ENCODE results near the gene CGAS. TPM values are rescaled to one million over a fixed set of nuclear protein-coding genes. Genes with fewer than 3 reads are reported as not detected.

CGAS gene
- total and polyA plus RNA-seq, 2 experiments from 2014 or later = 8.3 to 12.7 TPM

- TF ChIP-seq EZH2phosphoT487 (IDR thresholded peaks at IDR 0.05; ENCODE audit: unreplicated experiment) = no peak
Observed at GRCh38 chr6:73400656-73401055, 51.4 kb downstream of the CGAS start (continued).

DNA sequence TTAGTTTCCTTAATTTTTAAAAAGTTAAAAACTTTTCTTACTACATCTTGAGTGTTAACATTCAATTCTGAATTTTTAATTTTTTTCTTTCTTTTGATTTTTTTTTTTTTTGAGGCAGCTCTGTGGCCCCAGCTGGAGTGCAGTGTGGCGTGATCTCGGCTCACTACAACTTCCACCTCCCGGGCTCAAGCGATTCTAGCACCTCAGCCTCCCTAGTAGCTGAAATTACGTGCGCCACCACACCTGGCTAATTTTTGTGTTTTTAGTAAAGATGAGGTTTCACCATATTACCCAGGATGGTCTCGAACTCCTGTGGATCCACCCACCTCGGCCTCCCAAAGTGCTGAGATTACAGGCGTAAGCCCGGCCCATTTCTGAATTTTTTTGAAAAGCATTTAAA is 56.2 kb downstream of the CGAS start:
- H3K4me3 Mint-ChIP-seq = no peak overlapping the region
- peaks cover 4% of the 10 kb centered on the region; the same call in 1 of the 3 replicates for H3K36me3 Mint-ChIP-seq (ENCODE audit: low read depth)
- no peak overlapping the region; the same call in 1 of the 2 replicates for H2AFZ ChIP-seq
- no peak overlapping the region for H3K4me3 ChIP-seq
- DNase-seq (ENCODE audit: low spot score) = no peak
- no peak overlapping the region for H3K27ac ChIP-seq (ENCODE audit: low read depth)
- peaks cover 4% of the 10 kb centered on the region for H3K27me3 Mint-ChIP-seq (ENCODE audit: insufficient read depth, low read depth, poor library complexity)
- no peaks in the 10 kb centered on the region for H3K36me3 ChIP-seq (ENCODE audit: insufficient read depth)
- H4K20me1 ChIP-seq (replicated peaks; ENCODE audit: insufficient read depth) = no peaks in the 10 kb centered on the region
- ATAC-seq = no peak
- no peak overlapping the region for H3K4me2 ChIP-seq
- peaks cover 4% of the 10 kb centered on the region; the same call in 1 of the 2 replicates for H3K27me3 ChIP-seq (ENCODE audit: insufficient read depth)
- no peak for TF ChIP-seq ZNF462 (CRISPR knock-in tag; IDR thresholded peaks at IDR 0.05)
- TF ChIP-seq JUNB (IDR thresholded peaks at IDR 0.05; ENCODE audit: unreplicated experiment) = no peak
- TF ChIP-seq, protein P1, sequence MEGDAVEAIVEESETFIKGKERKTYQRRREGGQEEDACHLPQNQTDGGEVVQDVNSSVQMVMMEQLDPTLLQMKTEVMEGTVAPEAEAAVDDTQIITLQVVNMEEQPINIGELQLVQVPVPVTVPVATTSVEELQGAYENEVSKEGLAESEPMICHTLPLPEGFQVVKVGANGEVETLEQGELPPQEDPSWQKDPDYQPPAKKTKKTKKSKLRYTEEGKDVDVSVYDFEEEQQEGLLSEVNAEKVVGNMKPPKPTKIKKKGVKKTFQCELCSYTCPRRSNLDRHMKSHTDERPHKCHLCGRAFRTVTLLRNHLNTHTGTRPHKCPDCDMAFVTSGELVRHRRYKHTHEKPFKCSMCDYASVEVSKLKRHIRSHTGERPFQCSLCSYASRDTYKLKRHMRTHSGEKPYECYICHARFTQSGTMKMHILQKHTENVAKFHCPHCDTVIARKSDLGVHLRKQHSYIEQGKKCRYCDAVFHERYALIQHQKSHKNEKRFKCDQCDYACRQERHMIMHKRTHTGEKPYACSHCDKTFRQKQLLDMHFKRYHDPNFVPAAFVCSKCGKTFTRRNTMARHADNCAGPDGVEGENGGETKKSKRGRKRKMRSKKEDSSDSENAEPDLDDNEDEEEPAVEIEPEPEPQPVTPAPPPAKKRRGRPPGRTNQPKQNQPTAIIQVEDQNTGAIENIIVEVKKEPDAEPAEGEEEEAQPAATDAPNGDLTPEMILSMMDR (conservative IDR thresholded peaks at IDR 0.05; ENCODE audit: low read depth in 2 of 2) = no peak
- TF ChIP-seq, protein P2, sequence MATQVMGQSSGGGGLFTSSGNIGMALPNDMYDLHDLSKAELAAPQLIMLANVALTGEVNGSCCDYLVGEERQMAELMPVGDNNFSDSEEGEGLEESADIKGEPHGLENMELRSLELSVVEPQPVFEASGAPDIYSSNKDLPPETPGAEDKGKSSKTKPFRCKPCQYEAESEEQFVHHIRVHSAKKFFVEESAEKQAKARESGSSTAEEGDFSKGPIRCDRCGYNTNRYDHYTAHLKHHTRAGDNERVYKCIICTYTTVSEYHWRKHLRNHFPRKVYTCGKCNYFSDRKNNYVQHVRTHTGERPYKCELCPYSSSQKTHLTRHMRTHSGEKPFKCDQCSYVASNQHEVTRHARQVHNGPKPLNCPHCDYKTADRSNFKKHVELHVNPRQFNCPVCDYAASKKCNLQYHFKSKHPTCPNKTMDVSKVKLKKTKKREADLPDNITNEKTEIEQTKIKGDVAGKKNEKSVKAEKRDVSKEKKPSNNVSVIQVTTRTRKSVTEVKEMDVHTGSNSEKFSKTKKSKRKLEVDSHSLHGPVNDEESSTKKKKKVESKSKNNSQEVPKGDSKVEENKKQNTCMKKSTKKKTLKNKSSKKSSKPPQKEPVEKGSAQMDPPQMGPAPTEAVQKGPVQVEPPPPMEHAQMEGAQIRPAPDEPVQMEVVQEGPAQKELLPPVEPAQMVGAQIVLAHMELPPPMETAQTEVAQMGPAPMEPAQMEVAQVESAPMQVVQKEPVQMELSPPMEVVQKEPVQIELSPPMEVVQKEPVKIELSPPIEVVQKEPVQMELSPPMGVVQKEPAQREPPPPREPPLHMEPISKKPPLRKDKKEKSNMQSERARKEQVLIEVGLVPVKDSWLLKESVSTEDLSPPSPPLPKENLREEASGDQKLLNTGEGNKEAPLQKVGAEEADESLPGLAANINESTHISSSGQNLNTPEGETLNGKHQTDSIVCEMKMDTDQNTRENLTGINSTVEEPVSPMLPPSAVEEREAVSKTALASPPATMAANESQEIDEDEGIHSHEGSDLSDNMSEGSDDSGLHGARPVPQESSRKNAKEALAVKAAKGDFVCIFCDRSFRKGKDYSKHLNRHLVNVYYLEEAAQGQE (IDR thresholded peaks at IDR 0.05; ENCODE audit: unreplicated experiment) = no peak
- no peak for TF ChIP-seq CREB1 (CRISPR knock-in tag; IDR thresholded peaks at IDR 0.05; ENCODE audit: low read depth)
- no peak for TF ChIP-seq ZNF331 (CRISPR knock-in tag; IDR thresholded peaks at IDR 0.05; ENCODE audit: low read depth)
- TF ChIP-seq POLR2AphosphoS5 (IDR thresholded peaks at IDR 0.05; ENCODE audit: low read depth) = no peak
- TF ChIP-seq ZNF114 (CRISPR knock-in tag; IDR thresholded peaks at IDR 0.05) = no peak
- no peak for TF ChIP-seq EZH2 (IDR thresholded peaks at IDR 0.05; ENCODE audit: low read depth, unreplicated experiment)
- TF ChIP-seq STAT1 (IDR thresholded peaks at IDR 0.05; ENCODE audit: unreplicated experiment) = no peak
- TF ChIP-seq NANOG (IDR thresholded peaks at IDR 0.05; ENCODE audit: borderline replicate concordance) = no peak
- TF ChIP-seq EZH2phosphoT487 (IDR thresholded peaks at IDR 0.05; ENCODE audit: unreplicated experiment) = no peak
- no peak for TF ChIP-seq ETS1 (IDR thresholded peaks at IDR 0.05)
- H3K9me2 ChIP-seq (ENCODE audit: insufficient read depth) = no peaks in the 10 kb centered on the region
- H3K79me2 ChIP-seq (replicated peaks; ENCODE audit: insufficient read depth) = no peaks in the 10 kb centered on the region
- peaks cover 2% of the 10 kb centered on the region; the same call in 1 of the 3 replicates for H3K9me3 Mint-ChIP-seq
- peaks cover 3% of the 10 kb centered on the region; the same call in 1 of the 2 replicates for H3K4me1 ChIP-seq (ENCODE audit: insufficient read depth)
- no peak overlapping the region for H3K27ac Mint-ChIP-seq
- 0 out of 2 replicates have a peak, but pooled peaks cover 9% of the 10 kb centered on the region for H3F3A ChIP-seq (replicated peaks; ENCODE audit: low read depth)
- peaks cover 5% of the 10 kb centered on the region; the same call in 2 of the 3 replicates for H3K4me1 Mint-ChIP-seq

Measured in GM23338 (cell line).